EL (cell line): Measurements from ENCODE around the gene SERP2.

Experiments used
- DNase-seq: peaks from one replicate; pipeline ENCODE4 v3.0.0-alpha.2; 2016

Gene SERP2

DNA sequence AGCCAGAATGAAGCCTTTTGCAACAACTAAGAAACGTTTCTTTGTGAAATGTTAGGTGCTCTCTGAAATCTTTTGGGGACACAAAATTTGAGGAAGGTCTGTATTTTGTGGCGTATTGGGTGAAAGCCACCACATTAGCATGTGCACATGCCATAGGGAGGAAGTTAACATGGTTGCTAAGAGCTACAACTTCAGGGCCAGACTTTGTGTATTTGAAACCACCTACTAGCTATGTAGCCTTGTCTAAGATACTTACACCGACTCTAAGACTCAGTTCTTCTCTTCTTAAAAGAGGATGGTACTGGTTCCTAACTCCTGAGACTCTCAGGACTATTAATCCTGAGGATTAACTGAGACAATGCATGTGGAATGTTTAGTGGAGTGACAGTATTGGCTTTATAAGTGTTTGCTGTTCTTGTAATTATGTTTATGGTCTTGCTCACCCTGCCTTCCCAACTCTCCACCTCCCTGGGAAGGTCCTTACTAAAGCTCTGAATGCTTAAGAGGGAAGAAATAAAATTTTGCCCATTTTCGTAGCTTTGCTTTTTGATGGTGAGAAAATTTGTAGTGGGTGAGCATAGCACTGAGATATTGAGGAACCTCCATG lies 15.5 kb downstream of the SERP2 start:
- DNase-seq = no peak

DNA sequence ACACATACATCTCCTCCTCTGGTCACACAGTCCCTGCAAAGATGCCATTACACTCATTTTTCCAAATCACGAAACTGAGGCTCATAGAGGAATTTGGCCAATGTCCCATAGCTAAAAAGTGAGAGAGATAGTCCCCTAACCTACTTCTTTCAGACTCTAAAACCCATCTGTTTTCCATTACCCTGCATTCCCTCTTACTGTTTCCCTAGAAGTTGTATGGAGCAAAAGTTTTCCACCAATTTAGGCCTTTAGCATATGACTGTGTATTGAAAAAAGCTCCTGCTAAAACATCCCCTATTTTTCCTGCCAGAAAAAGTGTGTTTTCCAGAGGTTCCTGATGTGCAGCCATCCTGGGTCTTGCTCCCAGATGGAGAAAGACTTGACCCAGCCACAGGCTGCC lies 16.3 kb downstream of the SERP2 start:
- no peak for DNase-seq

DNA sequence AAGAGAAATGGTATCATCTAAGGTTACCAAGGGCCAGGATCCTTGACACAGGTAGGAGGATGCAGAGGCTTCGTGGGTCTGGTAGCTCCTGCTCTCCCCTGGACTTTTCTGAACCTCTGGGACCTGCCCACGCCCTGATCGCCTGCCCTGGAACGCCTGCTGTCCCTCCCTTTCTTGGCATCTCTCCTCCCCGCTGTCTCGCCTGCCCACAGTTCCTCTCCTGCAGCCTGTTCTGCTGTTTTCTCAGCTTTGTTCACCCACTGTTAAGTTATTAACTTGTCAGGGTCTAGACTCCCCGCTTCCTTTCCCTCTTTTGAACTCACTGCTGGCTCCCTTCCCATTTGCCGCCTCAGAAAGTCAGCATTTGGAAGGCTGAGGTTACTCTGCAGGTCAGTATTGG lies 19.8 kb downstream of the SERP2 start:
- no peak for DNase-seq

DNA sequence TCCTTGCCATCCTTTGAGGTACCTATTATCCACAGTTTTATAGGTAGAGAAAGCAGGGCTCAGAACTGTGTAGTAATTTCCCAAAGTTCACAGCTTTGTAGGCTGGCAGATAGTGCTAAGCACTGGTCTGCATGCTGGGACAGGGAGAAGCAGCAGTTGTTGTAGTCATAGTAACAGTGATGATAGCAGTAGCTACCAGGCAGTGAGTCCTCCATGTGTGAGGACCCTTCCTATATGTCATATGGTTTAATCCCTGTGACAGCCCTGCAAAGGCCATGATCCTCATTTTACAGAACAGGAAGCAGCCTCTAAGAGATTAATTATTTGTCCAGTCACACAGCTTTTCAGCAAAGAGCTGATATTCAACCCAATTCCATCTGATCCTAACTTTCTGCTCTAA lies 21.0 kb downstream of the SERP2 start:
- DNase-seq = no peak

DNA sequence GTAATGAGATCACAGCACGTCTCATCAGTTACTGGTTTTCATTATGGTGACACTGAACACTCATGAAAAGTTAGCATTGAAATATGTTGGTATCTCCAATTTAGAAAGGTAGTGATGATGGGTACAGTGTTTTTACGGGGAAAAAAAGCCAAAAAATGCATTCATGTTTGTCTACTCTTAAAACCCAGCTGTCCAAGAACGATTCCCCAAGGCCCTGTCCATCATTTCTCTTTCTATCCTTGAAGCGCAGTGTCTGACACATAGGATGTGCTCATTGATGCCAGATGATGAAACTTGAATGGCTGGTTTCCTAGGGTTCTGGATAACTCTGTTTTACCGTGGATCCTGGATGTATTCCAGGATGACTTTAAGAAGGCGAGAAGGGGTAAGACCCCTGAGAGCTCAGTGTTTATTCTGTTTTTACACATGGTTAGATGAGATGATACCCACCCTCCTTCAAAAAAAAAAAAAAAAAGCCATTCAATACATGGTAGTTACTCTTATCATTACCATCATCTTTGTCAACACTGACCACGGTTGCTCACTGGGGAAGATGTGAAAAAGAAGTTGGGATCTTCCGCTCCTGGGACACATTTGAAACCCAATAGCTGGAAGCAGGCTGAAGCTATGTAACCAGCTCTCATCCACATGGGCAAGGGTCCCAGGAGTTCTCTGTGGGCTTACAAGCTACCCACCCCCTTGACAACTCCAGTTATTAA lies 22.5 kb downstream of the SERP2 start:
- no peak for DNase-seq

DNA sequence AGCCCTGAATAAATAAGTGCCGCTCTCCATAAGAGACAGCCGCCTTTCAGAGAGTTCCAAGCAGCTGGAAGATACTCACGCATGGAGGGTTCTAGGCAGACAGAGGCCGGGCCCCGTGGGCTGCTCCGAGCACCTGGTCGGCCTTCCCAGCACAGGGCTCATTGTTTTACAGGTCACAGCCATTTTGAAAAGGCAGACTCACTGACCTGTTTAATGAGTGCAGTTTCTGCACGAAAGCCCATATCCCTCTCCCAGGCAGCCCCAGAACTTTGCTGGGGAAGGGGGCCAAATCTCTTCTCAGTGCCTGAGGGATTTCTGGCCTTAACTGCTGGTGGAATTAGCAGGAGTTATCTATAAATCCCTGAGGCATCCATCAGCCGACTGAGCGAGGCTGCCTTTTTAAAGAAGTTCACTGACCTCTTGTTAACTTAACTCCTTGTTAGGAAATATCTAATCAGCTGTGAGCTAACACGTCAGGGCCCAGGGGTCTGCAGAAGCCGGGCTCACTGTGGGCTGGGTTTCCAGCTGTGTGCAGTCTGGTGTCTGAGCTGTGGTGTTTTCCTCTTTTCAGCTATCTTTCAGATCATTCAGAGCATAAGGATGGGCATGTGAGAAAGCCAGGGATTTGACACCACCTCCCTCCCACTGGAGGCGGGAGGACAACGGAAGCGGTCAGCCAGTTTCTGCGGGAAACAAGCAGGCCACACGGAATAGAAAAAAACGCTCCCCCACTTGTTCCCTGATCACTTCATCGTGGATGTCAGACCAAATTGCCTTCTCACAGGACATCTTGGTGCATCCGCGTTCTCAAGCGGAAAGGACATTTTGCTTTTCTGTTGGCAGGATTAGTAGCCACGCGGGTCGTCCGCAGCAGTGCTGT lies 23.3 kb downstream of the SERP2 start:
- peak; percentile 21 for DNase-seq

DNA sequence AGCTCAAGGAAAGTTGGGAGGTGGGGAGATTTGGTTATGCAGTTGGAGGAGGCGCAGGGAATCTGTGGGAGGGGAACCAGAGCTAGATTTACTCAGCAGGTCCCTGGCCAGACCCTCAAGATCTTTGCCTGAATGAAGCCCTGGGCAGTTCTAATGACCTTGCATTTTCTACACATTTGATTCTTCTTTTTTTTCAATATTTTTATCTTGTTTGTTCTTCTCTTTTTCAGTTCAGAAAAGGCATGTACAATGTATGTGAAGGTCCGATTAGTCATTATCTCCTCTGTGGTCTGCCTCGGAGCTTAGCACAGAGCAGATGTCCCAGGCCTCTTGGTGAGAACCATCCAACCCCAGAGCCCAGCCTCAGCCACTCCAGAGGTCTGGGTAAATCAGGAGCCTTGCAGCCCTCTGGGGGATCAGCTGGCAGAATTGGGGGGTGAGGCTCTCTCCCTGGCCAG lies 24.2 kb downstream of the SERP2 start:
- no peak for DNase-seq

DNA sequence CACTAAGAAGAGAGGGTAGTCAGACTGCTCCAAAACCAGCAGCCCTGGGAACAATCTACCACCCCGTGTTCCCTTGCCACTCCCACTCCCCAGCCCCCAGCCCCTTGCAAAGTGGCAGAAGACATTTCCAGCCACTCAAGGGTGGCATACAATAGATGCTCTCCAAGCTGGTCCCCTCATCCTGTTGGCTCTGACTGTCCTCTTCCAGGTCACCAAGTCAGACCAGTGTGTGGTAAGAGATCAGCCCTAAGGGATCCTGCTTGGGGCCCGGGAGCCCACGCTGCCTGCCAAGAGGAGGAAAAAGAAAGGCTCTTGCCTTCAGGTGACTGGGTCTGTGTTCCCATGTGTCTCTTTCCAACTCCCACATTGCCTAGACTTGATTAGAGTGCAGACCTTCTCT lies 25.0 kb downstream of the SERP2 start:
- no peak for DNase-seq

DNA sequence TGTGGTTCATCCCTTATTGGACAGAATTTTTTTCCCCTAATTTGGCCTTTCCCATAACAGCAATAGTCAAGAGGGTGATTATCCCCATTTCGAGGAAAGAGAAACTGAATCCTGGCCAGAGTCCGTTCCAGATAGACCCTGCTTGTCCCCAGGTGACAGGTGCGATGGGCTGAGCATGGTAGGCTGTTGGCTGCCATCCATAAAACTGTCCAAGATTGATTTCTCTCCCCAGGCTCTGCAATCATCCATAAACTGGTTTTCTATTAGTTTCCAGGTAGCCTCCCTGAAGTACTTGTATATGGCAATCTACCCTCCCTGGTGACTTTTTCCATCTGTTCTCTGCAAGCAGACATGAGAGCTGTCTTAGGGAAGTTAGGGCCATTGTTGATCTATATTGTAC lies 25.4 kb downstream of the SERP2 start:
- DNase-seq = no peak

DNA sequence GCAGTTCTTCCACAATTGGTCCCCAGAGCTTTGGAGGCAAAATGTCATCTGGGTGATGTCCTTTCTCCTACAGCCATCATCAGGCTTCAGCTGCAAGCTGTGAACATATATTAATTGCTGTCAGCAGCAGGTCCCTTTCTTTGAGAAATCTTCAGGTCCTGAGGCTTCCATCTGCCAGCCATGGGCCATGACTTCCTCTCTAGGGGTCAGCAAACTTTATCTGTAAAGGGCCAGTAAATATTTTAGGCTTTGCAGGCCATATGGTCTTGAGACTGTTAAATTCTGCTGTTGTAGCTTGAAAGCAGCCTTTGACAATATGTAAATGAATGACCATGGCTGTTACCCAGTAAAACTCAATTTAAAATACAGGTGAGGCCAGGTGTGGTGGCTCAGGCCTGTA lies 27.1 kb downstream of the SERP2 start:
- no peak for DNase-seq

DNA sequence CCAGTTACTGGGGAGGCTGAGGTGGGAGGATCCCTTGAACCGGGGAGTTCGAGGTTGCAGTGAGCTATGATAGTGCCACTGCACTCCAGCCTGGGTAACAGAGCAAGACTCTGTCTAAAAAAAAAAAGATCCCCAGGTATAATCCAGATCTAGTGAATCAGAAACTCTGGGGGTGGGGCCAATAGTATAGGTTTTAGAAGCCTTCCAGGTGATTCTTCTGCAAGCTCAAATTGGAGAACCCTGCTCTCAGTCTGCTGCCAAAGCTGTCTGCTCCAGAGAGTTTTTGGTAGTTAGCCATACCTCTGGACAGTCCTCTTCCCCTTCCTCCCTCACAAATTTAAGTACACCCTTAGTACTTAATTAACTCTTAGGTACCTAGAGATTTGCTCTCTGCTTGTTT lies 28.0 kb downstream of the SERP2 start:
- no peak for DNase-seq

DNA sequence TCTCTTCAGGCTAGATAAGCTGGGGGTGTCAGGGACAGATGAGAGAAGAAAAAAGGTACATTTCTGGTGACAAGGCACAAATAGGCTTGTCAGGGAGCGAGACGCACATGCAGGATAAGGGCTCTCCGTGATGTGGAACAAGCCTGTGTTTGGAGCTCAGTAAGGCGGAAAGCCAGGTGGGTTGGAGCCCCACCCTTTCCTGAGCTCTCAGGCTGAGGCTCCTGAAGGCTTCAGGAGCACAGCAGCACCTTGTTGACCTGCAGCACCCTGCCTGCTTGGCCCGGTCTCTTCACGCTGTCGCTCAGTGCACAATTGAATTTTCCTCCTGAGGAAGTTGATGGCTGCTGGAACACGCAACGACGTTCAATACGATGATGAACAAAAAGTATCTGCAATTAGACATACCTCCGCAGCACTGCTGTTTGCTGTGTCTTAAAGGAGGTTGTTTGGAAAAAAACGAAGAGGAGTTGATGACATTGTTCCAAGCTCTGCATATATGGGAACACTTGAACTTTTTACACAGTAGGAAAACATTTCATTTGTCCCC lies 29.3 kb downstream of the SERP2 start:
- no peak for DNase-seq

DNA sequence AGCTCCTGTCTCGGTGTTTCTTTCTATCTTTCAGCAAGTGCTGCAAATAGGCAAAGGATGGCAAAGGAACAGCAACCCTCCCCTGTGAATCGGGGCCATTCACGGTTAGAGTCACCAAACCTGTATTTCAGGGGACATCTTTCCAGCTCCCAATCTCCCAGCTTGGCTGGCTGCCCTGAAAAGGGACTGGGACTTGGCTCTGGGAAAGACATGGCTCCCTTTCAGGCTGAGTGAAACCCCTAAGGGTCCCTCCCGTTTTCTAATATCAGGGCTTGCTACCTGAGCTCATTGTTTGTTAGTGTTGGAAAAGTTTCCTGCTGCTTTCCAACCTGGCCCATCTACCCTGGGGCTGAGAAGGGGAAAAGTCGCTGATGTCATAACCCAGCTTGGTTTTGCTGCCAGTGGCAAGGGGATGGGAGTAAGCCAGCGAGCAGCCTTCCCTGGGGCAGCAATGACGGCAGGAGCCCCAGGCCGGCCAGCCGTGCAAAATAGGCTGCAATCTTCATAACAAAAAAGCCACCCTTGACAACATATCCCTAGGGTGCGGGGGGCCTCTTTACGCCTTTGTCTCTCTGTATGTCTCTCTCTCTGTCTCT lies 29.9 kb downstream of the SERP2 start:
- no peak for DNase-seq

DNA sequence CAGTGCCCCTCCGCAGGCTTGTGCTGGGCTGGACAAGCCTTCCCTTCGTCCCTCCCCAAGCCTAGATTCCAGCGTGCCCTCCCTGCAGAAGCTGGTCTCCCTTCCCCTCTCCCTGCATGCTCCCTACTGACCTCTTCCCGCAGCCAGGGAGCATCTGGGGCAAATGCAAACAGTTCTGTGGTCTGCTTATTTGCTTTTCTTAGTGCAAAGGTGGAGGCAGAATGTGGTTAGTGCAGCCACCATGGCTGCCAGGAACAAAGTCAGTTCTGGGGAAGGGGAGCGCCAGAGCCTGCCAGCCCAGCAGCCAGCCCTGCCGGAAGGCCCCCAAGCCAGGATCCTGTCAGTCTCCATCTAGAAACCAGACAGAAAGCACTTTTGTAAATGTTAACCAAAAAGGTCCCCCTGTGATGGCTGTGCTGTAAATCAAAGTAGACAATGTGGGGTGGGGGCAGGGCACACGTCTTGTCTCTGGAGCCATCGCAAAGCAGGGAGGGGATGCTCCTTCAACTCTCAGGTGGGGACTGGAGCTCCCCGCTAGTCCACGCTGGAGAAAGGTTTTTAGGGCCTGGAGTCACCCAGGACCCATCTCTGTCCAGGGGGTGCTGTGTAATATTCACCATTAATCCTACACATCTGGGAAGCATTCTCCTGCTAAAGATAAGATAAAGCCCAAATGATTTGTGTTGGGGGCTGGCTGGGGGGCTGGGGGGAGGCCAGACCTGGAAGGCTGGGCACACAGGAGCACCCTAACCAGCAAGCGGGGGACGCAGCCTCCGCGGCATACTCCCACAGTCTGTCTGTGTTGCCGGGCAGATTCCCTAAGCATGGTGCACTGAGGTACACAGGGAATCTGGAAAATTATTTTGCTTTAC lies 30.9 kb downstream of the SERP2 start:
- DNase-seq = no peak

DNA sequence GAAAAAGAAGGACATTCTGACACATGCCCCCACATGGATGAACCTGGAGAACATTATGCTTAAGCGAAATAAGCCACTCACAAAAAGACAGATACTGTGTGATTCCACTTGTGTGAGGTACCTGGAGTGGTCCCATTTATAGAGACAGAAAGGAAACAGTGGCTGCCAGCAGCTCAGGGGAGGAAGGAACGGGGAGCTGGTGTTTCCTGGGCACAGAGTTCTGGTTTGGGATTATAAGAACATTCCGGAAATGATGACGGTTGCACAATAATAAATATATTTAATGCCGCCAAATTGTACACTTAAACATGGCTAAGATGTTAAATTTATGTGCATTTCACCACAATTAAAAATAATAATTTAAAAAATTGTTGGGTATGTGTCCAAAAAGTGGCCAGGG lies 33.0 kb downstream of the SERP2 start:
- no peak for DNase-seq

DNA sequence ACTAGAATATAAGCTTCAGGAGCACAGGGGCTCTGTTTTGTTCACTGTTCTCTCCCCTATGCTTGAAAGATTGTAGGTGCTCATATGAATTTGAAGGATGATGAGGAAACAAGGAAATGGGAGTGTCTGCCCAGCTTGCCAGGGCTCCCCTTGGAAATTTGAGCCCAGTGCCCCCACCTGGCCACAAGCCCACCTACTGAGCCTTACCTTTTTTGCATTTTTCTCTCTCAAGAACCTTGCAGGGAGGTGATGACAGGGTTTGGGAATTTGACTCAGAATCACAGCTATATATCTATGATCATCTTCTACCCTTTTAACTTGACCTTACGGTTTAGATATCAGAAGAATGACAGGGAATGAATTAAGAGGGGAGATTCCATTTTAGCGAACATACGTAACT lies 33.8 kb downstream of the SERP2 start:
- DNase-seq = no peak

DNA sequence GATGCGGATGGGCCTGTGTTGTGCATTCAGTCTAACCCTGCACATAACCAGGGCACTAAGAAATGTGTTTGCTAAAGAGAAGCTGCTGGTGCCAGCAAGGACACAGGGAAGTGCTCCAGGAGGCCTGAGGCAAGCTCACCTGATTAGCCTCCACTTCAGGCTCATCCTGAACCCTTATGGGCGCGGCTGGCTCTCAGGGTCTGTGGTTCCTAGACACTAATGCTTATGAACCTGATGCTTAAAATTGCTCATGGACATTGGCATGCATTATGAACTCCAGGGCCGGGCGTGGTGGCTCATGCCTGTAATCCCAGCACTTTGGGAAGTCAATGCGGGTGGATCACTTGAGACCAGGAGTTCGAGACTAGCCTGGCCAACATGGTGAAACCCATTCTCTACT lies 34.3 kb downstream of the SERP2 start:
- no peak for DNase-seq

DNA sequence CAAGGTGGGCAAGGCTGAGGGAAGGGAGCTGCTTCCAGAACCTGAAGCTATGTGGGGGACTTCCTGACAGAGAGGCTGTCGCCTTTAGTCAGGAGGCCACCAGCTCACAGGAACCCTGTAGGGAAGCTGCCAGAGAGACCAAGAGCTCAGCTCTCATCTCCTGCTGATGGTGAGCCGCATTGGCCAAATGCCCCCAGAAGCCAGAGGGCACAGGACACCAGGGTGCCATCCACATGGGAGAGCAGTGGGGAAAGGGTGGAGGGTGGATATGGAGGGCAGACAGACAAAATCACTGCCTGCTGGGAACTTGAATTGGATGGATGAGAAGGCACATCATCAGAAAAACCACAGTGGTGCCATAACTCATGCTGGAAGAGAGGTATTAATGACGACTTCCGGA lies 36.0 kb downstream of the SERP2 start:
- DNase-seq = no peak

DNA sequence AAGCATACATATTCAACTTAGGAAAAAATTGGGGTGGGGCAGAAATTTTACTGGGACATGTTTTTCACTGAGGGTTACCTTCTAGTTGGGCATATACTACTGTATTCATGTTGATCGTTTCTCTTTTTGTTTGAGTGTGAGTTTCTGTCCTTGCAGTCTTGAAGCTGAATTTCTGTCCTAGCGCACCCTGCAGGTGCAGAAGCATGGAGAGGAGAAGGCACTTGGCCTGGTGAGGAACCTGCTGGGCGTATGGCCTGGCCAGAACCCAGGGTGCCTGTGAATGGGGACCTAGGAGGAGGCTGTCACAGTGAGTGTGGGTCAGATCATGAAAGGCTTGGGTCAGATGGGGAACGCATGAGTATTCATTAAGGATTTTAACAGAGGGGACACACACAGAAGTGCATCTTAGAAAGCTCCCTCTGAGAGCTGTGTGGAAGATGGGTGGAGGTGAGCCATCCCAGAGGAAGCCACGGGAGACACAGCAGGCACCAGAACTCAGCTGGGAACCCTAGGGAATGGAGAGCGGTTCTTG lies 36.8 kb downstream of the SERP2 start:
- no peak for DNase-seq

DNA sequence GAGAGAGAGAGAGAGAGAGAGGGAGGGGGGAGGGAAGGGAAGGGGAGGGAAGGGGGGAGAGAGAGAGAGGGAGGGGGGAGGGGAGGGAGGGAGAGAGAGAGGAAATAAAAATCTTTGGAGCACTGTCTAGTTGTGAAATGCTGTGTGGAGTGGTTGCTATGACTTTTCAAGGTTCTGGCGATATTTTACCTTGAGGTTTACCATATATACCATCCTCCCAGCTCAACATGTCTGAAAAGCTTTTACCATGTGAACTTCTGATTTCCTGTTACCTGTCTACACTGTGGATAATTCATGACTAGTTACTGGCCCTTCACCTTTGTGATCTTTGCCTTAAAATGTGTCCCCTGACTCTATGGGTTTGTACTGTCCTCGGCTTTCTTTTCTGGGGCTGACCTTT lies 38.2 kb downstream of the SERP2 start:
- DNase-seq = no peak

DNA sequence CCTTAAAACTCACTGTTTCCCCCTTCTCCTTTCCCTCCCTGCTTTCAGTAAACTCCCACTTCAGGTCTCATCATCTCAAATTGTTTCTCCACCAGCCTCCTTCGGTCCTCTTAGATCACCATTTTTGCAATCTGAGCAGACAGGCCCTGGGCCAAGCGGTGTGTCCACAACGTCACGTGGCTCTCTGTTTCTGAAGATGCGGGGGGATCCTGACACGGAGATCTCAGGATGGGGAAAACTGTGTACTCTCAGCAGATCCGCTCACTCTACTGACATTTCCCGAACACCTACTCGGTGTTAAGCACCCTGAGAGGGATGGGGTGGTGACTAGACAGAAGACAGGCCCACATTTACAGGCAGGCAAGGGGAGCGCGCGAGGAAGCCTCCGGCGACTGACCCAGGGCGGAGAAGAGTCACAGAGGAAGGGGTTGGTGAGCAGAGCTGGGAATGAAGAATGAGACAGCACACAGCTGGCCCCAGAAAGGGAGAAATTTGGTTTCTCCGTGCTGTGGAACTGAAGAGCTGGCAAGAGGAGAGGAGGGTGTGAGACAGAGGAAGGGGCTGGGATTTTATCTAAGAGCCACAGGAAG lies 38.8 kb downstream of the SERP2 start:
- no peak for DNase-seq

DNA sequence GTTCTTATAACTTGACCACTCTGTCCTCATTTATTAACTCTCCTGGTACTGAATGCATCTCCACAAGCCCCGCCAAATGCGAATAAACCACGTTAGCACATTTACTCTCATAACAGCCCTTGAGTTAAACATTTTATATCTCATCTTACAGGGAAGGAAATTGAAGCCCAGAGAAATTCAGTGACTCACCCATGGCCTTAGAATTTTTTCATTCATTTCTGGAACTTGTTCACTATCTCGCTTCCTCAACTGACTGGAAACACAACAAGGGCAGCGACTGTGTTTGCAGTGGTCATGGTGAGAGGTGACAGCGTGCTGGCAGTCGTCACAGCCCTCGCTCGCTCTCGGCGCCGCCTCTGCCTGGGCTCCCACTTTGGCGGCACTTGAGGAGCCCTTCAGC lies 39.5 kb downstream of the SERP2 start:
- no peak for DNase-seq
